Activated naive CD8-positive, alpha-beta T cell treated with anti-CD3 and anti-CD28 coated beads for 36 hours (primary cell): ENCODE results near the gene RUNX1. TPM values are rescaled to one million over a fixed set of nuclear protein-coding genes. Genes with fewer than 3 reads are reported as not detected.

Source experiments
- DNase-seq: peaks from one replicate; pipeline ENCODE4 v3.0.0; 2021
- H3K27ac Mint-ChIP-seq: one replicate; pipeline ENCODE4 v1.8.0; 2022; ENCODE audit warnings: mild to moderate bottlenecking, moderate library complexity, mixed read lengths
- H3K27me3 Mint-ChIP-seq: one replicate; pipeline ENCODE4 v1.8.0; 2022; ENCODE audit warnings: mild to moderate bottlenecking, mixed read lengths
- H3K36me3 Mint-ChIP-seq: one replicate; pipeline ENCODE4 v1.8.0; 2021; ENCODE audit warnings: mild to moderate bottlenecking, mixed read lengths
- H3K4me1 Mint-ChIP-seq: one replicate; pipeline ENCODE4 v1.8.0; 2021; ENCODE audit warnings: mixed read lengths
- H3K4me3 Mint-ChIP-seq: one replicate; pipeline ENCODE4 v1.8.0; 2022; ENCODE audit warnings: mild to moderate bottlenecking, moderate library complexity, mixed read lengths
- H3K9me3 Mint-ChIP-seq: one replicate; pipeline ENCODE4 v1.8.0; 2022; ENCODE audit warnings: mixed read lengths
- total RNA-seq, 2 experiments: library from RNA; stranded (reverse); gene quantifications; one replicate each; pipeline ENCODE4 v1.2.3, GENCODE V29; 2021

RUNX1 gene
- total RNA-seq, 2 experiments from 2014 or later: 16.6 to 18.0 TPM

DNA sequence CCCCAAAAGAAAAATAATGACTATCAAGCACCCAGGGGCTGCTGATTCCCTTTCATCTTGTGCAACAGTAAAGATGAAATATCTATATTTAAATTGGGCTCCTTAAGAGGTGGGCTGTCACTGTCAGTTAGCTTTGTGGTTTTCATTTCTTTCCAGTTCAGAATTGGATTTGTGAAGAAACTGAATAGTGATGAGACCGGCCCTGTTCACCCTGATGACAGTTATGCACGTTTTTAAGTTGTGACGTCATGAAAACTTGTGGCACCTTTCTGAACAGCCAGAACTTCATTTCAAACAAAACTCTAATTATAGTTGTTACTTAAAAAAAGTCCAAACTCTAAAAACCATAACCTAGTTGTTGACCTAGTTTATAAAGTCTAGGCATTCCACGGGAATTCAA is 125.9 kb downstream of the RUNX1 start:
- Mint-ChIP-seq H3K36me3 (peaks cover 14% of the 10 kb centered on the region), H3K27me3 (no peaks in the 10 kb centered on the region), H3K9me3 (no peaks in the 10 kb centered on the region), H3K4me3 (no peak overlapping the region), H3K27ac (no peak overlapping the region), H3K4me1 (peaks cover 60% of the 10 kb centered on the region)
- no peak for DNase-seq

DNA sequence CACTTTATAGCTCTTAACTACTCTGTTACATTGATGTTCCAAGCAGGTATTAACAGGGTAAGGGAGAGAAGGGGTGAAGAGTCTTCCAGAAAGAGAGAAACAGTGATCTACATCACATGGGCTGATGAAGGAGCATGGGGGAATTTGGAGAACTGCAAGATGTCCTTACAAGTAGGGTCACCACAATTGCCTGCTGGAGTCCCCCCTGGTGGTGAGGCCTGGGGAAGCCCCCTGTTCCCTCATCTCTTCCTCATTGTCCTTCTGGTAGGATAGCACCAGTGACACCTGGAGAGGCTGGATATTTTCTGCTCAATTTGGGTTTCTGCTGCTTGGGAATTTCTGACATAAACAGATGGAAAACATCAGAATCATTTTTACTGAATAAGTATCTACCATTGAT is 126.6 kb downstream of the RUNX1 start:
- peaks cover 57% of the 10 kb centered on the region for H3K4me1 Mint-ChIP-seq

DNA sequence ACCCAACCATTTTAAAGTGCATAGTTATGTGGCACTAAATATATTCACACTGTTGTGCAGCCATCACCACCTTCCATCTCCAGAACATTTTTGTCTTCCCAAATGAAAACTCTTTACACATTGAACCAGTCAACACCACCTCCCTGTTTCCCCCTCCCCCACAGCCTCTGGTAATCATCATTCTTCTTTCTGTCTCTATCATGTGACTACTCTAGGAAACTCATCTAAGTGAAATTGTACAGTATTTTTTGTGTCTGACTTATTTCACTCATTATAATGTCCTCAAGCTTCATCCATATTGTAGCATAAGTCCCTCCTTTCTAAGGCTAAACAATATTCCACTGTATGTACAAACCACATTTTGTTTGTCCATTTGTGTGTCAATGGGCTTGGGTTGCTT is 128.0 kb downstream of the RUNX1 start:
- Mint-ChIP-seq H3K9me3 (no peaks in the 10 kb centered on the region), H3K27me3 (no peaks in the 10 kb centered on the region), H3K4me3 (no peak overlapping the region), H3K36me3 (peaks cover 14% of the 10 kb centered on the region), H3K4me1 (peaks cover 51% of the 10 kb centered on the region), H3K27ac (no peak overlapping the region)
- DNase-seq: no peak

More for the DNA sequence above, 126.6 kb downstream of the RUNX1 start:
- Mint-ChIP-seq H3K27ac (peak overlapping the region; percentile 34), H3K36me3 (peaks cover 14% of the 10 kb centered on the region), H3K4me3 (no peak overlapping the region), H3K27me3 (no peaks in the 10 kb centered on the region), H3K9me3 (no peaks in the 10 kb centered on the region)
- DNase-seq: no peak

DNA sequence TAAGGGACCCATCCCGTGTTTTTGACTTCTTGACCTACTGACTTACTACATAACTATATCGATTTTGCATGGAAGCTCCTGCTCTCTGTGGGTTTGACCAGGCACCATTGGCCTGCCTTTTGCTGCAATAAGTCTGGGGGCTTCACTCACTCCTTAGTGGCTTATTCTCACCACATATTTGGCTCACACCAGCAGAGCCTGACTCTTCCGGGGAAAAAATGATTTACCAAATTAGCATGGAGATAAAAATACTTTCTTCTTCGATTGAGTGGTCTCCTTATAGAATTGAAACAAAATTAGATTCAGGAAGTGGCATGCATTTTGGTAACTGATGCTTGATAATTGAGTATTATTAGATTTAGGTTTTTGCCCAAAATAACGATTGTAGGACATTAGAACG is 129.7 kb downstream of the RUNX1 start:
- Mint-ChIP-seq H3K4me1 (peaks cover 45% of the 10 kb centered on the region), H3K9me3 (no peaks in the 10 kb centered on the region), H3K36me3 (peaks cover 7% of the 10 kb centered on the region), H3K27ac (no peak overlapping the region), H3K4me3 (no peak overlapping the region), H3K27me3 (no peaks in the 10 kb centered on the region)
- no peak for DNase-seq

DNA sequence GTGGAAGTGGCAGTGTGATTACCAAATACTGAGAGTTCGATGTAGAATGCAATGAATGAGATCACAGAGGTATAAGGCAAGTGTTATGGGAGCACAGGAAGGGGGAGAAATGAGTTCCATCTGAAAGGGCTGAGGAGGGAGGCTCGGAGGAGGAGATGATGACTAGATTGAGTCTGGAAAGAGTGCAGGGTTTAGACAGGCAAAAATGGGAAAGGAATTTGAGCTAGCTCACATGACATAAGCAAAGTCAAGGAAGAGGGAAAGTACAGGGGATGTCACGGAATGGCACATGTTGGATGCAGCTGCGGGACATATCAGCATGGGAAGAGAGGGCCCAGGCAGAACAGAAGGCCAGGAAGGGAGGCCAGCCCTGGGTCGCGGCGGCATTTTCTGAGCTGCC is 132.7 kb downstream of the RUNX1 start:
- Mint-ChIP-seq H3K27ac (no peak overlapping the region), H3K36me3 (no peaks in the 10 kb centered on the region), H3K27me3 (no peaks in the 10 kb centered on the region), H3K9me3 (no peaks in the 10 kb centered on the region), H3K4me1 (peaks cover 30% of the 10 kb centered on the region), H3K4me3 (no peak overlapping the region)
- no peak for DNase-seq

DNA sequence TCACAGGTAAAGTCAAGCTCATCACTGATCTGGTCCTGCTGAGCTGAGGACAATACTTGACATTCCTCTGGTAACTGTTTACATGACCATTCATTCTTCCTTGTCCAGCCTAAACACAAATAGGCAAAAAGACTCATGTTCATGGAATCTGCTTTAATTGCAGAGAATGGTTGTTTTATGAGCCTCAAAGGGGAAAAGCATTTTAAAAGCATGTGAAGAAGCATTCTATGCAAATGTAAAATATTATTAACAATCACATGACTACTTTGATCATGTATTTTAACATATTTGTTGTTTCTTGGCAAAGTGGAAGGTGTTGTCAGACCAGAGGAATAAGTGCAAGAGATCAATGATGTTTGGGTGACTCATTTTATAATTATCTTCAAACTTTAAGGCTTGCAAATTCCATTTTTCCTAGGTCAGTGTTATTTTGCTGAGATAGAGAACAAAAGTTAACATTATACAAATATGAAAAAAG is 133.7 kb downstream of the RUNX1 start:
- H3K36me3 Mint-ChIP-seq: peaks cover 2% of the 10 kb centered on the region
- H3K9me3 Mint-ChIP-seq: no peaks in the 10 kb centered on the region
- peaks cover 34% of the 10 kb centered on the region for H3K4me1 Mint-ChIP-seq
- no peak overlapping the region for H3K4me3 Mint-ChIP-seq
- H3K27ac Mint-ChIP-seq: no peak overlapping the region
- no peaks in the 10 kb centered on the region for H3K27me3 Mint-ChIP-seq
- no peak for DNase-seq

DNA sequence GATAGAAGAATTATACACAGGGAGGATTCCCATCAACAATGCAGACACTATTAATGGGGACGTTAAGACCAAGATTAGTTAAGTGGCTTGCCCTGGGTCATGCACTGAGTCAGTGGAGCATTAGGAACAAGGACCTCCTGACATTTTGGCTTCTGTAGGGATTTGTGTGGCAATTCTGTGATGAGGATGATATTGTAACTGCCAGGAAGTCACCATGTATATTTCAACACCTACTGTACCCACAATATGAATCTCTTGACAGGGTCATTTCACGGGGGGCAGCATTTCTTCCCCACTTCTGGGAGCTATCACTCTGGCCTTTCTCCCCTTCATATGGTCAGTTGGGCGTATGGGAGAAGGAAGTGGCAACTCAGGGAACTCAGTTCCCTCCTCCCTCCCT is 134.9 kb downstream of the RUNX1 start:
- no peak overlapping the region for H3K4me3 Mint-ChIP-seq
- no peak overlapping the region for H3K27ac Mint-ChIP-seq
- peaks cover 4% of the 10 kb centered on the region for H3K36me3 Mint-ChIP-seq
- peaks cover 31% of the 10 kb centered on the region for H3K4me1 Mint-ChIP-seq
- H3K27me3 Mint-ChIP-seq: no peaks in the 10 kb centered on the region
- no peaks in the 10 kb centered on the region for H3K9me3 Mint-ChIP-seq
- no peak for DNase-seq

DNA sequence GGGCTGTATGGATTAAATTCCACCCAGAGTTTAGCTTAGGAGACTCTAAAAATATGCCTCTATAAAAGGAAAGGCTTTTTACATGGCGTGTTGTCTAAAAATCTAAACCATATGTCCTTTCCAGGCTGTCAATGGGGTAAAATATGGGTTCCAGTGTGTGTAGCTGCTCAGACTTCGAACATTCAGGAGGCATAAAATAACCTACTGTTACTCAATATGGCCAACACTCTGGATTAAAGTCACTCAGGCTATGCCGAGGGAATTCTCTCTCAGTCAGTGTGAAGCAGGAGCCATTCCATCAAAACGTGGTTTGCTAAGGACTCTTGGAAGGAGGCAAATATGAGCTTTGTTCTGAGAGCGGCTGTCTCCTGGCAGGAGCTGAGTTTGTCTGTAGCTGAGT is 135.3 kb downstream of the RUNX1 start:
- peaks cover 4% of the 10 kb centered on the region for H3K36me3 Mint-ChIP-seq
- no peak for DNase-seq
- H3K4me3 Mint-ChIP-seq: no peak overlapping the region
- H3K9me3 Mint-ChIP-seq: no peaks in the 10 kb centered on the region
- peaks cover 32% of the 10 kb centered on the region for H3K4me1 Mint-ChIP-seq
- H3K27me3 Mint-ChIP-seq: no peaks in the 10 kb centered on the region
- H3K27ac Mint-ChIP-seq: no peak overlapping the region

DNA sequence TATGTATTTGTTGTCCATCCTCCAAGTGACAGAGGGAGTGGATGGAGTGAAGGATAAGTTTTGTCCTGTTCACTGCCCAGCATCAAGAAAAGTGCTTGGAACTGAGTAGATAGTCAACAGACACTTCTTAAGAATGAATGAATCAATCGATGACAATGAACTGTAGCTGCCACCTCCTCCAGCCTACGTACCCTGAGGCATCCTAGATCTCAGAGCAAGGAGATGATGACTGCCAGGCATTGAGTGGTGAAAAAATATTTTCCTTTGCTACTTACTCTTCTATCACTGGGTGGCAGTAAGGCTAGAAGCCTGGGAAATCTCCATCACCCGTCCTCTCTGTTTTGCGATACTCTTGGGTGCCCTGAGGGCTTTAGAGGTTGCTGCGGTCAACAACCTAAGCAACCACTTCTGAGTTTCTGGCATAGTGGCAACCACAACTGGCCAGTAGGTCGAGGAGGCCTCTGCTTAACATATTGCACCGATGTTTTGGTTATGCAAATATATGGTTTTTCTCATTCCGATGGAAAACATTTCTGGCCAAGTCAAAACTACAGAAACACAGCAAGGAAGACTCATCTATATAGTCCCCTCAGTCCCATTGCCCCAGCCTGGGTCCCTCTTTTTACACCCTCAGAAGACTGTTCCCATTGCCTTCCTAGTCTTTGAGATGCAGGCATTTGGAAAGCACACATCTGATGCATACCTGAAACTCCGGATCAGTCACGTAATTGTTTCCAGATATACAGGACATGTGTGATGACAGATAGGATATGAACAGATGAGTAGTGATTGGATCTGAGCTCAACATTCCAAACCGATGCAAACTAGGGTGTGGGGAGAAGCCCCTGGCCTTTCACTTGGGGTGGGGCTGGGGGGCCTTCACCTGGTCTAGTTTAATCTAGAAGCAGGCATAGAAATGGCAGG is 136.8 kb downstream of the RUNX1 start:
- Mint-ChIP-seq H3K27me3 (no peaks in the 10 kb centered on the region), H3K4me1 (peaks cover 47% of the 10 kb centered on the region), H3K36me3 (peaks cover 4% of the 10 kb centered on the region), H3K9me3 (no peaks in the 10 kb centered on the region), H3K27ac (no peak overlapping the region), H3K4me3 (no peak overlapping the region)
- DNase-seq: no peak

DNA sequence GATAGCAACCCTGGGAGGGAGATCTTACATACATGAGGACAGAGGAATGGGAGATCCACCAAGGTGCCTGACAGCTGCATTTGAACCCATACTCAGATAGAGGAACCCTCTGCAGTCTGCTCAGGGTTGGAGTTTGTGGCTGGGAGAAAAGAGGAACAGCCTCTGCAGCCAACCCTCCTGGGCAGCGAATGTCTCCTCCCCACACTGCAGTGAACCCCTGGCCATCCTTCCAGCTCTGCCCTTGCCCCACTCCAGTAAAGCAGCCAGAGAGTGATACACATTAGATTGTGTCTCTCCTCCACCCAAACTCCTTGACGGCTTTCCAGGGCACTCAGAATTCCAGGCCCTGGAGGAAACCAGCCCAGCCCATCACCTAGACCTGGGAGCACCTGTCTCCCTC is 137.7 kb downstream of the RUNX1 start:
- H3K4me3 Mint-ChIP-seq: no peak overlapping the region
- DNase-seq: no peak
- peaks cover 4% of the 10 kb centered on the region for H3K36me3 Mint-ChIP-seq
- peaks cover 50% of the 10 kb centered on the region for H3K4me1 Mint-ChIP-seq
- H3K27me3 Mint-ChIP-seq: no peaks in the 10 kb centered on the region
- no peak overlapping the region for H3K27ac Mint-ChIP-seq
- H3K9me3 Mint-ChIP-seq: no peaks in the 10 kb centered on the region

DNA sequence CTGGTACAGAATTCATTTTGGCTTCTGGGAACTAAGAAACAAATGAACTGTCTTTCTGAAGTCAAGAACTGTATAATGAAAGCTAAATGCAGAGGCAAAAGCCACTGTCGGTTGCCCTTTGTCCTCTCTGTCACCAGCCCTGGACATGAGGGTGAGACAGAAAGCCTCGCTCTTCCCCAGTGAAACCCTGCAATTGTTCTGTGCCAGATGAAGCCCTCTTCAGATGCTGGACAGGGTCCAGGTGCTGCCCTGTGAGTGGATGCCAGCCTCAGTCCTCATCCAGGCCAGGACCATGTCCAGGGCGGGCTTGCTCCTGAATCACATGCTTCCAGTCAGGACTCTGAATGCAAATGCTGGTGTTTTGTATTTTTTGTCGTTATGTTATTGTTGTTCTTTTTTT is 138.7 kb downstream of the RUNX1 start:
- H3K4me3 Mint-ChIP-seq: no peak overlapping the region
- H3K27ac Mint-ChIP-seq: no peak overlapping the region
- H3K4me1 Mint-ChIP-seq: peaks cover 49% of the 10 kb centered on the region
- H3K27me3 Mint-ChIP-seq: no peaks in the 10 kb centered on the region
- H3K36me3 Mint-ChIP-seq: peaks cover 4% of the 10 kb centered on the region
- H3K9me3 Mint-ChIP-seq: no peaks in the 10 kb centered on the region
- no peak for DNase-seq

DNA sequence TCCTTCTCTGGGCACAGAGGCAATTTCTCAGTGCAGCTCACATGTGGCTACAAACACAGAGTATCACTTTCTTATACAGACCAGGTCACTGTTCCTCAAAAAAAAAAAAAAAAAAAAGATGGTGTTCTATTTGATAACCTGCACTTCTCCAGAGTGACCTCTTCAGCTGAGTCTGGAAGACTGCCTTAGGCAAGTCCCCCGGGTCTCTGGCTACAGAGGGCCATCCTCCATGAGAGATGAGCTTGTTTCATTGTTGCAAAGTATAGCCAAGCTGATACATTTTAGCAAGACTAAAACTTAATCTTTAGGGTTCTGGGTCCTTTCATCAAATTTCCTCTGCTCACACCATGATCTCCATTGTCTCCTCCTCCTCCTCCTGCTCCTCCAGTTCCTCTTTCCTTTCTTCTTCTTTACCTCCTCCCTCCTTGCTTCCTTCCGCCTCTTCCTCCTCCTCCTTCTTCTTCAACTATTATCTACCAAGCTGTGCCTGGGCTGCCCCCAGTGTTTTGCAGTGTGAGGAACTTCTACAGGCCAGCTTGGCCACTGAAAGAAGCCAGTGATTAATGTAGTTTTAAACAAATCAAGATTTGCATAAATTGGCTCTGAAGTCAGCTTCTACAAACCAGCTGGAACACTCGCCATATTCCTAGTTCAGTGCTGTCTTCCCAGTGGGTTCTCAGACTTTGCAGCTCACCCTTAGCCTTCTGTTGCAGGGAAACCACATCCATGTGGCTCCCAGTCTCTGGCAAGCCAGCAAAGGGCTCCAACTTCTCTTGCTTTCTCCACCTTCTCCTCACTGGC is 139.4 kb downstream of the RUNX1 start:
- no peaks in the 10 kb centered on the region for H3K27me3 Mint-ChIP-seq
- peaks cover 51% of the 10 kb centered on the region for H3K4me1 Mint-ChIP-seq
- H3K9me3 Mint-ChIP-seq: no peaks in the 10 kb centered on the region
- no peak for DNase-seq
- H3K27ac Mint-ChIP-seq: no peak overlapping the region
- H3K36me3 Mint-ChIP-seq: peaks cover 4% of the 10 kb centered on the region
- H3K4me3 Mint-ChIP-seq: no peak overlapping the region

DNA sequence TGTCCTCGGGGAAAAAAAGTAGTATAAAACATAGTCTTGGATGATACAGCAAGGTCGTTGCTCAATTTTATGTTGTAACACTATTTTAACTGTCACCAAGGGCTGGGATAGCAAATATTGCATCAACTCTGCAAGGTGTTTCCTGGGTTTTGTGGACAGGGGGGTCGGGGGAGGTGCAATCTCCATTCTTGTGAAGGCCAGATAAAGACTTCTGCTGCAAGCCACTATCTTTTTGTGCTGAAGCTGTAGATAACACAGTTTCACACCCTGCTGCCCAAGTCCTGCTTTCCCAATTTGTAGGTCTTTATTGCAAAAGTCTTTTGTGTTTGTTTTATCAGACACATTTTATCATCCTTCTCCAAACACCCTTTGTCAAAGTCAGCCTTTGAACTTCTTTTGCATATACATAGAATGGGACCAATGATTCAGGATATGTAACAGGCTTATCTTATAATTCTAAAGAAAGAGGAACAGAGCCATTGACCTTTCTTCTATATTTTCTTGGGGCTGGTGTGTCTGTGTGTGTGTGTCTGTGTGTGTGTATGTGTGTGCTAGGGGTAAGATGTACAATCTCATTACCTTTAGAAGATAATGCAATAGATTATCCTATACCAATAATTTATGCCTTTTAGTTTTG is 140.6 kb downstream of the RUNX1 start:
- H3K27ac Mint-ChIP-seq: no peak overlapping the region

DNA sequence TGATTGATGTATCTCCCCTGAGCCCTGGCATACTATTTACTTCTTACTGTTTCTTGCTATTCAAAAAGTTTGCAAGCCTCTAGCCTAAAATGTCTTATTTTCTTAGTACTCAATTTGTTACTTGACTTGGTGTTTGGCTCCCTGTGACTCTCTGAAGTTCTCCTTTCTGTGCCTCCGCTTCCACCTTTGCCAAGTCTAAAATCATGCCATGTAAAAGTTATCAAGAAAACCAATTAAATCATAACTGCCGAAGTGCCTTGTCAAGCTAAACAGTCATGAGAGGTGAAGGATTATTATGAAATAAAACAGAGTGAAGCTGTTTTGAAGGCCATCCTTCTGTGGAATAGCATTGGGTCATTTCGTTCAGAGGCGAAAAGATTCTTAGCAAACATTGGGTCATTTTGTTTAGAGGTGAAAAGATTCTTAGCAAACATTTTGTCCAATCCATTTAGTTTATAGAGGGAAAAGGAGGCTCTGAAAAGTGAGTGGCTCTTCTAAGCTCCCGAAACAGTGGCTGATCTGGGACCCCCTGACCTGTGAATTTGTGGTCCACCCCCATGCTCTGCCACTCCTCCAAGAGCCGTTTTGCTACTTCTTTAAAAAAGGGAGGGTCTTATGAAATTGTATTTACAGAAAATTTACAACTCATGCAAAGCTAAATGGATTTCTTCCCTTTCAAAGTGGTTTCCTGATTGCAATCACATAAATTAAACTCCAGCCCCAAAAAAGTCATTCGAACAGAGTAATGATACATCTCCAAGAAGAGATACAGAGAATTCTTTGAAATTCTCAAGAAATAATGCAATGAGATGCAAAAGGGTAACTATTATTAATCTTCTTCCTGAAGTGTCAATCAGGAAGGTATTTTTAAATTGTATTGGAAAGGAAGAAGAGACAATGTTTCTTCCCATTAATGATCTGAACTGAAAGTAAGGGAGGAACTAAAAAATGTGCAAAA is 141.4 kb downstream of the RUNX1 start:
- no peaks in the 10 kb centered on the region for H3K9me3 Mint-ChIP-seq
- DNase-seq: no peak
- H3K4me3 Mint-ChIP-seq: no peak overlapping the region
- H3K27me3 Mint-ChIP-seq: no peaks in the 10 kb centered on the region
- peaks cover 50% of the 10 kb centered on the region for H3K4me1 Mint-ChIP-seq
- peaks cover 4% of the 10 kb centered on the region for H3K36me3 Mint-ChIP-seq
- no peak overlapping the region for H3K27ac Mint-ChIP-seq

More for the DNA sequence above, 140.6 kb downstream of the RUNX1 start:
- Mint-ChIP-seq H3K4me3 (no peak overlapping the region), H3K4me1 (peaks cover 50% of the 10 kb centered on the region), H3K27me3 (no peaks in the 10 kb centered on the region), H3K9me3 (no peaks in the 10 kb centered on the region), H3K36me3 (peaks cover 4% of the 10 kb centered on the region)
- no peak for DNase-seq
